Measurements from ENCODE around the gene PLP1. TPM values are rescaled to one million over a fixed set of nuclear protein-coding genes. Genes with fewer than 3 reads are reported as not detected.
"Not testable (repeated sequence)": the region's sequence is repeated elsewhere in the genome, so short reads cannot be mapped to it uniquely, and the experiment has no call there.

PLP1 gene, protein sequence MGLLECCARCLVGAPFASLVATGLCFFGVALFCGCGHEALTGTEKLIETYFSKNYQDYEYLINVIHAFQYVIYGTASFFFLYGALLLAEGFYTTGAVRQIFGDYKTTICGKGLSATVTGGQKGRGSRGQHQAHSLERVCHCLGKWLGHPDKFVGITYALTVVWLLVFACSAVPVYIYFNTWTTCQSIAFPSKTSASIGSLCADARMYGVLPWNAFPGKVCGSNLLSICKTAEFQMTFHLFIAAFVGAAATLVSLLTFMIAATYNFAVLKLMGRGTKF
- total RNA-seq, result 10 to 100 TPM in 1 of 2 donors, 1 to 10 TPM in 1; 7.6 to 16.0 TPM
- long read RNA-seq, transcript PLP1-221 (7 exons, 2,896 nt), result major isoform, 5 of 7 reads
- long read RNA-seq, partial matches to known transcripts, result 0 of 7 reads
- long read RNA-seq, other reads (novel, unspliced or antisense), result 1 of 7 reads

DNA sequence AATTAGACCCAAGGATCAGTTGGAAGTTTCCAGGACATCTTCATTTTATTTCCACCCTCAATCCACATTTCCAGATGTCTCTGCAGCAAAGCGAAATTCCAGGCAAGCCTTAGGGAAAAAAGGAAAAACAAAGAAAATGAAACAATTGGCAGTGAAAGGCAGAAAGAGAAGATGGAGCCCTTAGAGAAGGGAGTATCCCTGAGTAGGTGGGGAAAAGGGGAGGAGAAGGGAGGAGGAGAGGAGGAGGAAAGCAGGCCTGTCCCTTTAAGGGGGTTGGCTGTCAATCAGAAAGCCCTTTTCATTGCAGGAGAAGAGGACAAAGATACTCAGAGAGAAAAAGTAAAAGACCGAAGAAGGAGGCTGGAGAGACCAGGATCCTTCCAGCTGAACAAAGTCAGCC, at the start of gene PLP1:
Gene PLP1 (plus strand): TSS at position 295 of the 400 bp plus-strand sequence. CDS start 156 bp downstream, outside the sequence.
- intact Hi-C loops (cut with DNase I), result no loop called here
- ATAC-seq, result peak in 1 of 2 donors; percentile 37
- no peak for DNase-seq

DNA sequence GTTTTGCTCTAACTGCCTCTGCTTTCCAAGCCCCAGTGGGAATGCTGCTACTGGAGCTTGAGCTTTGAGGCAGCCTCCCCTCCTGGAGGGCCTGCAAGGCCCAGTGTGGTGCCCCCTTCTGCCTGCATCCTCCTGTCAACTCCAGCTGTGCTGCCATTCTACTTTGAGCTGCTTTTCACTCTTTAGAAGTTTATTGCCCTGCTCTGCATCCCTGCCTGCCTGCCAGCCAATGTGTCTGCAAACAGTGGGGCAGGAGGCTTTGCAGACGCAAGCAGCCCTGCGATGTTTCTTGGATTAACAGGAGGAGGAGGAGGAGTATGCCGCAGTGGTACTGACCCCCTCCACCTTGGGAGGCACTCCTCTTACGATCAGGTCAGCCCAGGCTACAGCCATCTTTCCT, 49.5 kb upstream of the PLP1 start:
- intact Hi-C loops (cut with DNase I), result no loop called here
- no peak for DNase-seq
- no peak for ATAC-seq

DNA sequence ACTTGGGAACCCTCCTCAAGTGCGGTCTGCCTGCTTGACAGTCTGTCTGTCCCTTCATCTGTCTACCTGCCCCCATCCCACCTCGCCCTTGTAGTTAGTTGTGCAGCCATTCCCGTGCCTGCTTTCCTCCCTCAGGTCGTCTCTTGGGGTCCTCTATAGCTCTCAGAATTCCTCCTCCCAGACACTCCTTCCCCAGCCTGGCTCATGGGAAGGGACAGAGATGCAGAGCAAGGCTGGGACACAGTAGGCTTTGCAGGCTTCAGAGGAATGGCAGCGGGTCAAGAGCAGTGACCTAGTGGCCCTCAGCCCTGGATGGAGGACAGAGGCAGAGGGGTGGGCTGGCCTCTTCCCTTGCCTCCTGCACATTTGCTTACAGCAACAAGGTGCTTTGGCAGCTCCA, 47.6 kb upstream of the PLP1 start:
- no peak for DNase-seq
- no peak for ATAC-seq
- intact Hi-C loops (cut with DNase I), result no loop called here

DNA sequence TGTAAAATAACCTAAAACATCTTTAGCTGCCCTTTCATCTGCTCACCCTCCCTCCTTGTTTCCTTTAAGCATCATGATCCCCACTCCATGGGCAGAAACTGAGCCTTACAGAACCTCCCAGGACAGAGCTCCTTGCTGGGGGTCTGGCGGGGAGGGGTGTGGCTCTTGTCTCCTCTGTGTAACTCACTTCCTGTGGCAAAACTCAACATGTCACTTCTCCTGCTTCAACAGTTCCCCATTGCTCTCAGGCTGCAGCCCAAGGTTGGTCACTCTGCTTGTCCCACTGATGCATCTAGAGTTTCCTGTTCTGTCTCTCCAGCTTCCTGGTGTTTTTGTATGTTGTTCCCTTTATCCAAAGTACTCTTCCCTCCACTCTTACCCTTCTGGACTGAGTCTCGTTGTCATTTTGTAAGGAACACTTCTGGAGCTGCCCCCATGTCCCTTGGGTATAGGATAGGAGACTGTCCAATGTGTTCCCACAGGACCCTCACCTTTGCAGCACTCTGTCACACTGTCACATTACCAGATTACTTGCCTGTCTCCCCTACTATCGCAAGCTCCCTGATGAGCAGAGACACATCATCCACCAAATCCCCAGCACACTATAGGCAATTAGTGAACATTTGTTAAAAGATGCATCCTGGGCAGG, 46.4 kb upstream of the PLP1 start:
- DNase-seq (no peak), ATAC-seq (peak in 1 of 2 donors; percentile 17)
- intact Hi-C loops (cut with DNase I), result no loop called here

DNA sequence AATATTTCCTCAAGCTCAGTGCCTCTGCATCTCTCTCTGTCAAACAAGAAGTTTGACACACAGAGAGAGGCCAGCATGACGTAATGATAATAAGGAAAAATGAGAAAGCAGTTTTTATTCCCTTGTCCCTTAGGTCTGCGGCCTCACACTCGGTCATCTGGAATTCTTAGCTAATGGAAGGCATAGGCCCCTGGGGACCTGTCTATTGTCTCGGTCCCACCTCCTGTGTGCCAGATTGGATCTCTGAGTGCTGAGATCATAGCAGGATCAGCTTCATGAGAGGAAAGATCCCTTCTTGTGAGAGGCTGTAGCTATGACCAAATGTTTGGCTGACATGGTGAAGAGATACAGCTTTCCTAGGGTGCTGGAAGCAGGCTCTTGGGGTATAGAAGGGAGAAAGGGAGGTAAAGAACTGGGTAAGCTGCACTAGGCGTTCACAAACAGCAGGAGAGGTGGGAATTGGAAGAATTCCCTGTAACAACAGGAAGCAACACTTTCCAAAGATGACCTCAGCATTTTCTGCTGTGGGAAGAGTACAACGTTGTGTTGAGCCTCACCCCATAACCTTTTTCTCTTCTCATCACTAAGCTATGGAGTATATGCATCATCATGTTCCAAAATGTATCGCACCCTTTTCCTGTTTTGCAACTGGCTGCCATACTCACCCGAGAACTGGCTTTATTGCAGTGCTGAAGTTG, 45.7 kb upstream of the PLP1 start:
- intact Hi-C loops (cut with DNase I), result no loop called here
- peak; percentile 53 to 89 for ATAC-seq
- DNase-seq, result peak; percentile 30

DNA sequence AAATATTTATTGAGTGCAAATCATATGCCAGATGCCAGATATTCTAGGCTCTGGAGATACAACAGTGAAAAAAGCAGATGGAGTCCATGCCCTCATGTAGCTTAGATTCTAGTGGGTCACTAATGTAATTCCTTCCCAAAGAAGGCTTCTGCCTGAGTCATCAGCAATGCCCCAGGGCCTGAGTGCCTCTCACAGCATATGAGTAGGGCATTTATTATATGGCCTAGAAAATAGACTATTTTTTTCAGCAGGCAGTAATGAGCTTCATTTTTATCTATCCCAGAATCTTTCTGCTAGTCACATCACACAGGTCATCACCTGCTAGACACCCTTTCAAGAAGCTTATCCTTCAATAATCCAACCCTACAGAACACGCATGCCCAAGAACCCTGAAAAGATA, 43.6 kb upstream of the PLP1 start:
- ATAC-seq (no peak), DNase-seq (no peak)
- intact Hi-C loops (cut with DNase I), result no loop called here

DNA sequence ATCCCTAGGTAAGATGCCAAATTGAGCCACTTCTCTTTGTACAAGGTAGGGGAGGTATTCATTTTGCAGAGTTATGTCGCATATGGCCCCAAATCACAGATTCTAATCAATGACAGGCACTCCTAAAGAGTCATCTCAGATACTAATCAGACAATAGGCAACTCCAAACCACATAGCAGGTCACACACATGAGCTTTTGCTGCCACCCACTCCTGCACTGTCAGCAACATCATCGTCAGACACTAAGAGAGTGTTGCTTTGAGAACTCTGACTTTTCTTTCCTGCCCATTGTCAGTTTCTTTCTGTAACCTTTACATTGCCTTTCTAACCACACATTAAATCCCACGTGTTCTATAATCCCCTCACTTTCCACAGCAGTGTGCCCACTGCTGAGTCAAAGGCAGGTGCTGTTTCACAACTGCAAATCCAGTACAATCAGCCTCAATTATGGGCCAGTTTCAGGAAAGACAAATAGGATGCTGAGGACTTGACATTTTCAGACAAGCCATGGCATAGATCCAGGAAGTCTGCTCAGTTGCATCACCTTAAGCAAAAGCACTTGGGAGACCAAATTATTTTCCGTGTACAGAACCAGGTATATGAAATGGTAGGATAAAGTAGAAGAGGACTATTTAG, 42.4 kb upstream of the PLP1 start:
- no peak for ATAC-seq
- DNase-seq, result no peak
- intact Hi-C loops (cut with DNase I), result no loop called here

DNA sequence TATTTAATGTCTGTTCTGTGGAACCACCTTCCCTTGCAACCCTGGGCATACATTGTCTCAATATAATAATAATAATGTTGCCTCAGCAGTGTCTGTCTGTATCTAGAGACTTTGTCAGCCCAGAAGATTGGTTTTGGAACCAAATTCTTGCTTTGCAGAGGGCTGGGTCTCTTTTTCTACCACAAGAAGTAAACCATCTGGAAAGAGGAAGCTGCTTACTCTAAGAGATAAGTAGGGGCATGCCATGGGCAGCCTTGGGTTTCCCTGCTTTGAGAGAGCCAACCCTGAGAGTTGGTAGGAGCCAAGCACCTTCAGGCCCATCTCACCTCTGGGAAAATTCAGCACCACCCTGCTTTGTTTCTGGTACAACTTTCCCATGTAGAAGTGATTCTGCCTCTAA, 38.9 kb upstream of the PLP1 start:
- intact Hi-C loops (cut with DNase I), result no loop called here
- no peak for ATAC-seq
- no peak for DNase-seq

DNA sequence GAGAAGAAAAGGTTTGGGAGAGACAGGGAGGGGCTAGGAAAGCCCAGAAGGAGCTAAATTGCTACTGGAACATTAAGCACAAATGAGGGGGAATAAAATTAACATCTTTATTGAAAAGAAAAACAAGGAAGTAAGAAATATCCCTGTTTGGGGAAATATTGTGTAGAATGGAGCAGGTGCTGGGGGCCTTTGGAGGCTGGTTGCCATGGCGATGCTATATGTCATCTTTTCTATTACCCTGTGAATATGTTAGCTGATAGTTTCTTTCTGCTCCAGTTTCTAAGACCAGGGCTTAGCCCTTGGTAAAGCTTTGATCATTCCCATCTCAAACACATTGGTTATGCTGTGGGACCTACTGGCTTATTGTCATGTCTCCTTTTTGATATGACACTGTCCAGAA, 37.2 kb upstream of the PLP1 start:
- intact Hi-C loops (cut with DNase I), result no loop called here
- DNase-seq, result no peak
- ATAC-seq, result no peak

DNA sequence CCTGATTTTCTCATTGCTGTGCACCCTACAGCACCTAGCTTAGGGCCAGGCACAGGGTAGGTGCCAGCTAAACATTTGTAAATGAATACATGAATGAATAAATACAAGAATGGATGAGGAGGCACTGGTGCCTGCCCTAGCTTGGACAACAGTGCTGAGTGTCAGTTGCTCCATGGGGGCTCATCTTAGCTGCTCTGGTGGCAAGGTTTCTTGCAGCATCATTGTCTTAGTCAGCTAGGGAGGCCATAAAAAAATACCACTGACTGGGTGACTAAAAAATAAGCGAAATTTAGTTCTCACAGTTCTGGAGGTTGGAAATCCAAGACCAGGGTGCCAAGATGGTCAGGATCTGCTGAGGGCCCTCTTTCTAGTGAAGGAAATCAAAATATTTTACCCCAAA, 34.8 kb upstream of the PLP1 start:
- ATAC-seq (no peak), DNase-seq (no peak)
- intact Hi-C loops (cut with DNase I), result no loop called here

DNA sequence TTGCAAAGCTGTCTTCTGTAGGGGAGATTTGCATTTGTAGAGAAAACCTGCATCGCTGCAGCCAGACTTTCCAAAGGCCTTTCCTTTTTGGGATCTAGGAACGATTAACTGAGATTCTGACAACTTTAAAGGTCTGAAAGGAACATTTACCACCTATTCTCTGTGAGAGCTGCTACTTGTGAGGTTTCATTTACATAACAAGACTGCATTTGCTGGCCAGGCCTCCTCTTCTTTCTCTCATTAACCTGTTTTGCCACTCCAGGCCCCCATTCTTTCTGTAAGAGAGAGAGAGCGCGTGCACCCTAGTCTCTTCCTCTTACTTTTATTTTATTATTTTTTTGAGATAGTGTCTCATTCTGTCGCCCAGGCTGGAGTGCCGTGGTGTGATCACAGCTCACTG, 34.3 kb upstream of the PLP1 start:
- ATAC-seq, result no peak
- intact Hi-C loops (cut with DNase I), result no loop called here
- no peak for DNase-seq

DNA sequence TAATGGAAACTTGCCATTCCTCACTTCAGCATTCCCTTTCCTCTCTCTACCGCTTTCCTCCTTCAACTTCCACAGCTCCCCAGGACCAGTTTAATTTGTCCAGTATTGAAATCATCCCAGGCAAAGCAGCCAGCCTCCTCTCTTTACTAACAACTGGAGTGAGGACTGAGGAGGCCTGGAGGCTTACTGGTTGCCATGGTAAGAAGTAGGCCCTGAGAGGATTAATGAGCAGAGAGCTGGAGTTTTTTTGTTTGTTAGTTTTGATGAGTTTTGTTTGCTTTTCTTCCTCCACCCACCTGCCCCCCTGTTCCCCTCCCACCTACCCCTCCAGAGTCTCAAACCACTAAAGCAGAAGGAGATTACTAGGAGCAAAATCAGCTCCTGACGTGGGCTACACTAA, 29.5 kb upstream of the PLP1 start:
- ATAC-seq (no peak), DNase-seq (no peak)
- intact Hi-C loops (cut with DNase I), result no loop called here

DNA sequence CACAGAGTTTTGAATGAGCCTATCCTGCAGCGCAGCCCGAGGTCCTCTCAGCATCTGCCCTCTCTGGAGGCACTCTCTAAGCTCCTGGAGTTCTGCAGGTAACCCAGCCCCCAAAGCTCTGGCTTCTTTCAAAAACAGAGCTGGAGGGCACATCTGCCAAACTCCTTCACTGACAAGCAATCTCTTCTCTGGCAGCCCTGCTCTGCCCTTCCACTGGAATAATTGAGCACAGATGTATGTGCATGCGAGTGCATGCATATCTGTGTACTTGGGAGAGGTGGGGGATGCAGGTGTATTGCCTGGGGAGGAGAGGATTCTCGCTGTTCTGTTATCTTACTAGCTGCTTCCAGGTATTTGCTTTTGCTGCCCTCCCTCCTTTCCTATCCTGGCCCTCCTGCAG, 22.2 kb upstream of the PLP1 start:
- ATAC-seq, result no peak
- intact Hi-C loops (cut with DNase I), result no loop called here
- no peak for DNase-seq

DNA sequence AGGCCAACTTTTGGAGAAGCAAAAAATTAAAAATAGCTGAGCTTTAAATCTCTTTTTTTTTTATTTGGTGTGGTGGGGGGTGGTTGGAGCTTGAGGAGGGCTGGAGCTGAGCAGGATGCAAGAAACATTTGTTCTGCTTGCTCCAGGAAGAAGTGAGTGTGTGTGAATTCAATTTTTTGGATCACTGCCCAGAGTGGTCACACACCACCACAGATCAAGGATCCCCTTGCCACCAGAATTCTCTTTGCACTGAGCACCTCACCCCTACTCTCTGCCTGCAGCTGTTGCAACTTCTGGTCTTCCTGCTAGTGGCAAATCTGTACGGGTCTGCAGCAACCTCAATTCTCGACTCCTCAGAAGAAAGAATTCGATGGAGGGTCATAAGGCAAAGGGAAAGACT, 19.9 kb upstream of the PLP1 start:
- no peak for ATAC-seq
- DNase-seq, result no peak
- intact Hi-C loops (cut with DNase I), result no loop called here

DNA sequence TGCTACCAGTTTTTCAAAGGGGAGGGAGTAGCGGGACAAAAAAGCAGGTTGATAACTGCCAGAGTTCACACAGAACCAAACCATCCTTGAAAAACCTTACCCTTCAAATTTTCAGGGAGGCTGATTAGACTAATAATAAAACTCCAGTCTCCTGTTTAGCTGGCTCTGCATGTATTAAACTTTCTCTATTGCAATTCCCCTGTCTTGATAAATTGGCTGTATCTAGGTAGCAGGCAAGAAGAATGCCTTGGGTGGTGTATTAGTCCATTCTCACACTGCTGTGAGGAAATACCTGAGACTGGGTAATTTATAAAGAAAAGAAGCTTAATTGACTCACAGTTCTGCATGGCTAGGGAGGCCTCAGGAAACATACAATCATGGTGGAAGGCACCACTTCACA, 18.1 kb upstream of the PLP1 start:
- intact Hi-C loops (cut with DNase I), result no loop called here
- DNase-seq, result no peak
- ATAC-seq, result no peak

DNA sequence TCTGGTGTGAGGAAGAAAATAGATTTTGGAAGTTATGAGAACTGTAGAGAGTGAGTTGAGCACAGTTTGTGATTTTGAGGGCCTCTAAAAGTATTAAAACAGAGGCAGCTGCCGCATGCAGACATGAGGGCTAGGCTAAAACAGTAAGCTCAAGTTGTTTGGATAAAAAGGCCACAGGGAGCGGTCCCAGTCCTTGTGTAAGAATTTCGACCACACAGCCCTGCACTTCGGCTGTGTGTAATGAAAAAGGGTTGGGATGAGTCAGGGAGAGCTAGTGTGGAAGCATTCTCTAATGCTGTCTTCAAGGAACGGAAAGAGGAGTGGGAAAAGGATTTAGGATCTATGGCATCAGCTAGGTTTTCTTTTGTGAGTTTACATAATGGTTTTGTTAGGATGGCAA, 13.1 kb upstream of the PLP1 start:
- ATAC-seq; DNase-seq; intact Hi-C loops (cut with DNase I): not testable (repeated sequence)

DNA sequence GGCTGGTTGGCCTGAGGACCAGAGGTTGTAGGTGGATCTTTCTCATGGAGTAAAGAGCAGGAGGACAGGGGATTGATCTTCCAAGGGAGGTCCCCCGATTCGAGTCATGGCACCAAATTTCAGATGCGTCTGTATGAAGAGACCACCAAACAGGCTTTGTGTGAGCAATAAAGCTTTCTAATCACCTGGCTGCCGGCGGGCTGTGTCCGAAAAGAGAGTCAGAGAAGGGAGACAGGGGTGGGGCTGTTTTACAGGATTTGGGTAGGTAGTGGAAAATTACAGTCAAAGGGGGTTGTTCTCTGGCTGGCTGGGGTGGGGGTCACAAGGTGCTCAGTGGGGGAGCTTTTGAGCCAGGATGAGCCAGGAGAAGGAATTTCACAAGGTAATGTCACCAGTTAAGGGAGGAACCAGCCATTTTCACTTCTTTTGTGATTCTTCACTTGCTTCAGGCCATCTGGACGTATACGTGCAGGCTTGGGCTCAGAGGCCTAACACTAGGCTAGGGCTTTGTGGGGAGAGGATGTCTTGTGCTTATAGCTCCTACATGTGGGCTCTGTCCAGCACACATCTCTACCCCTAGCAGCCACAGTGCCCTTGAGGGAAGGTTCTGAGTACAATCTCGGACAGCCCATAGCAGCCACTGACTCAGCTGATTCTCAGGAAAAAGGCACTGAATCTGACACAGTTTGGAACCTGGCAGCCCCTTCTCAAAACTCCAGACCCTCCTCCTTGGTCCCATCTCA, 9.7 kb upstream of the PLP1 start:
- intact Hi-C loops (cut with DNase I); DNase-seq; ATAC-seq: not testable (repeated sequence)

DNA sequence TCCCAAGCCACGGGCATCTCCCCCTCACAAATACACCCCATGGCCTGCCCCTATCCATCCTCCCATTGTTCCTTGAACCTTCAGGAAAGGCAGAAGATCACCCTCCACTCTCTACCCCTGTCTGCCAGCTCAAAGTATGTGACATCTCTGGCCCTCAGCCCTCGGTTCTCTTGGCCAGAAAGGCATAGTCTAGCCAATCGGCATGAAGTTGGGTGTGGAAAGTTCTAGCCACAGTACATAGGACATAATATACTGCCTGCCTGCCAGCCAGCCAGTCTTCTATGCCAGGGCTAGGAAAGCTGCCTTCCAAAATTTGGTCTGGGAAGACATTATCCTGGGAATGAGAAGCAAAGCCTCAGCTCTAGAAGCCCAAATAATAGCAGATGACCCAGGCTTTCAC, 3.2 kb upstream of the PLP1 start:
- DNase-seq, result no peak
- intact Hi-C loops (cut with DNase I), result loop anchor here in 1 of 2 donors (5.0 kb wide), 1 partner anchor 241 kb away; no protein-coding TSS in a partner anchor
- no peak for ATAC-seq

DNA sequence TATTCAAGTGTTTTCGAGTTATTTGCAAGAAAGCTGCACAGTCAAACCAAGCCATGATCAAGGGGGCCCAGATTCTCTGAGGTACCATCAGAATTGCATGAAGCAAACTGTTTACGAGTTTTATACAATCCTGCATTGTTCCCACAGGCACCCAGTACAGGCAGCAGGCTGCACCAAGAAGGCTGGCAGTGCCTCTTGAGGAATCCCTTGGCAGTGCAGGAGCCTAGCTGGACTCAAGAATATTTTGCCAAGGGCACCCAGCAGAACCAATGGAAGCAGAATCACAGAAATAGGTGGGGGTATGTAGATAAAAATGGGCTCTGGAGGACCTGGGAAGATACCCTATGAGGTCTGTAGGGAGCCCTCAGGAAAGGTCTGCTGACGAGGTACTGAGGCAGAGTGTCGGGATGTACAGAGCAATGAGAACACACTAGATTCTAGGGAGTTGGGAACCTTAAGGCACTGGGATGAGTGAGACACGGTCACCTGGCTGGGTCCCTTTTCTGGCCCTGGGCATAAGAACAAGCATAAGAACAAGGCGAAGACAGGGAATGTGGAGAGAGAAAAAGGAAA, 2.5 kb upstream of the PLP1 start:
- intact Hi-C loops (cut with DNase I), result loop anchor here in 1 of 2 donors (5.0 kb wide), 1 partner anchor 242 kb away; no protein-coding TSS in a partner anchor
- ATAC-seq (peak; percentile 41 to 55), DNase-seq (no peak)

All from left cardiac atrium (tissue), 4 donors.